Suprapubic skin (tissue), 4 donors: ENCODE measurements around the gene MCF2L. TPM values are rescaled to one million over a fixed set of nuclear protein-coding genes. Genes with fewer than 3 reads are reported as not detected.

Experiments used
- DNase-seq, 2 donors: peaks; one replicate each; pipeline ENCODE4 v3.0.0-alpha.2; 2019; ENCODE audit warnings: low spot score in 2 of 2
- H3K27ac ChIP-seq: fragments of 200-600 bp; sonication (generic); one replicate; pipeline ENCODE4 v1.5.1; 2019
- H3K27me3 ChIP-seq: fragments of 200-600 bp; sonication (generic); one replicate; pipeline ENCODE4 v1.5.1; 2019
- H3K36me3 ChIP-seq: fragments of 200-600 bp; sonication (generic); one replicate; pipeline ENCODE4 v1.5.1; 2019
- H3K4me1 ChIP-seq: fragments of 200-600 bp; sonication (generic); one replicate; pipeline ENCODE4 v1.5.1; 2019
- H3K4me3 ChIP-seq: fragments of 200-600 bp; sonication (generic); one replicate; pipeline ENCODE4 v1.5.1; 2019; ENCODE audit warnings: mild to moderate bottlenecking
- H3K9me3 ChIP-seq: fragments of 200-600 bp; sonication (generic); one replicate; pipeline ENCODE4 v1.5.1; 2019
- EP300 ChIP-seq: sonication (generic); formaldehyde crosslinking; IDR thresholded peaks from one replicate; pipeline ENCODE4 v1.6.1; 2017; ENCODE audit warnings: antibody characterized with exemption
- POLR2A ChIP-seq, 2 donors: fragments of 450-650 bp; IDR thresholded peaks; one replicate each; pipeline ENCODE4 v1.6.1; 2017; ENCODE audit warnings: antibody characterized with exemption in 2 of 2, mild to moderate bottlenecking in 2 of 2, moderate library complexity in 2 of 2
- POLR2AphosphoS5 ChIP-seq, 3 donors: sonication (generic); formaldehyde crosslinking; IDR thresholded peaks; one replicate each; pipeline ENCODE4 v1.6.1; 2017; ENCODE audit warnings: antibody characterized with exemption in 3 of 3
- WGBS: methylation state at CpG from one replicate; pipeline ENCODE4 v1.1.5; 2018; 5-methylcytosine and 5-hydroxymethylcytosine counted together
- total RNA-seq, 4 donors: library from RNA; depleted of rRNA; stranded (reverse); fragments of >200 nt; gene quantifications; one replicate each; pipeline ENCODE4 v1.1.0, GENCODE V29; 2016
- TF ChIP-seq, protein P1 (sequence below), 2 donors: fragments of 200-600 bp in 1 of 2; fragments of 450-650 bp in 1 of 2; sonication (generic) in 1 of 2; IDR thresholded peaks; one replicate each; pipeline ENCODE4 v1.5.1; 2016 to 2019; ENCODE audit warnings: antibody characterized with exemption in 2 of 2, mild to moderate bottlenecking in 1 of 2, moderate library complexity in 1 of 2

Gene MCF2L
- total RNA-seq, 4 donors from 2014 or later: 25.4 to 144 (median 50.0) TPM

DNA sequence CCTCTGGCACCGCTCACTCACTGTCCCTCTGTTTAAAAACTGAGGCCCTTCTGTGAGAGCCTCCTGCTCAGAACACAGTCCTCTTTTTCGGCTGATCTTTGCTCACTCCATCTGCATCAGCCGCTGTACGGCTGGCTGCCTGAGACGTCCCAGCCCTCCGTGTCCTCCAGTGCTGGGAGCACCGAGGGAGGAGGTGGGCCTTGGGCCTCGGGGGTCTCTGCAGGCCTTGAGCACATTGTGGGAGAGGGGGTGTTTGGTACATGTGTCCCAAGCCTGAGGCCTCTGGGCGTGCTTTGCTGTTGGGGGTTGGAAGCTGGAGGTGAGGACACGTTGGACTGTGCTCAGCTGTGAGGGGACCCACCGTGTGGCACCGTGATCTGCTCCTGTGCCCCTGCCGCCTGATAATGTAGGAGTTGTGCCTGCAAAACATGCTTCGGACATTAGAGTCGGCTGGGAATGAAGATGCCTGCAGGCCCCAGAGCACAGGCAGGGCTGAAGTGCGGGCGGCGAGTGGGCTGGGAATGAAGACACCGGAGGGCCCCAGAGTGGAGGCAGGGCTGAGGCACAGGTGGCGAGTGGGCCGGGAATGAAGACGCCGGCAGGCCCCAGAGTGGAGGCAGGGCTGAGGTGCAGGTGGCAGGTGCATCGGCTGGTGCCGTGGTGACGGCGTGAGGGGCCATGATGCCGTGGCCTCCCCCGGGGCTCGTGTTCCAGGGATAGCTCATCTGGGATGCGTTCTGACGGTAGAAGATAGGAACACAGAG is 30.6 kb downstream of the MCF2L start:
- TF ChIP-seq EP300 (no peak), POLR2AphosphoS5 (IDR thresholded peaks at IDR 0.05) (no peak)
- TF ChIP-seq, protein P1, sequence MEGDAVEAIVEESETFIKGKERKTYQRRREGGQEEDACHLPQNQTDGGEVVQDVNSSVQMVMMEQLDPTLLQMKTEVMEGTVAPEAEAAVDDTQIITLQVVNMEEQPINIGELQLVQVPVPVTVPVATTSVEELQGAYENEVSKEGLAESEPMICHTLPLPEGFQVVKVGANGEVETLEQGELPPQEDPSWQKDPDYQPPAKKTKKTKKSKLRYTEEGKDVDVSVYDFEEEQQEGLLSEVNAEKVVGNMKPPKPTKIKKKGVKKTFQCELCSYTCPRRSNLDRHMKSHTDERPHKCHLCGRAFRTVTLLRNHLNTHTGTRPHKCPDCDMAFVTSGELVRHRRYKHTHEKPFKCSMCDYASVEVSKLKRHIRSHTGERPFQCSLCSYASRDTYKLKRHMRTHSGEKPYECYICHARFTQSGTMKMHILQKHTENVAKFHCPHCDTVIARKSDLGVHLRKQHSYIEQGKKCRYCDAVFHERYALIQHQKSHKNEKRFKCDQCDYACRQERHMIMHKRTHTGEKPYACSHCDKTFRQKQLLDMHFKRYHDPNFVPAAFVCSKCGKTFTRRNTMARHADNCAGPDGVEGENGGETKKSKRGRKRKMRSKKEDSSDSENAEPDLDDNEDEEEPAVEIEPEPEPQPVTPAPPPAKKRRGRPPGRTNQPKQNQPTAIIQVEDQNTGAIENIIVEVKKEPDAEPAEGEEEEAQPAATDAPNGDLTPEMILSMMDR (IDR thresholded peaks at IDR 0.05): no peak
- no peak for DNase-seq
- Histone ChIP-seq H3K4me3 (no peak overlapping the region), H3K27ac (no peak overlapping the region), H3K27me3 (peaks cover 21% of the 10 kb centered on the region), H3K9me3 (no peaks in the 10 kb centered on the region), H3K36me3 (no peaks in the 10 kb centered on the region), H3K4me1 (peaks cover 58% of the 10 kb centered on the region)
- WGBS: 89% methylated on average over 24 of the region's 32 CpGs

DNA sequence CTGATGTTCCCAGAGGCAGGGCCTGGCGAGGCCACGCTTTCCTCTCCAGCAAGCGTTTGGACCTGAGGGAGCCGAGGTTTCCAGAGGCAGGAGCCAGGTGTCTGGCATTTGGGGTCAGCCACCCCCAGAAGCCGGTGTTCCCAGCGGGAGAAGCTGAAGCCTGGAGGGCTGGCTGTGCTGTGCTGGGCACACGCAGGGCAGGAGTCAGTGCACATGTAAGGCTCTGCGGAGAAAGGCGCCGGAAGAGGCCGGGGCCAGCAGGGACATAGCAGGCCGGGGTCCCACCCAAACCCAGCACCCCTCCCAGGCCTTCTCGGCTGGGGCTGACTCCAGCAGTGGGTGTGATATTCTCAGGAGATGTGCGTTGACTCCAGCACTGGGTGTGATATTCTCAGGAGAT is 31.6 kb downstream of the MCF2L start:
- Histone ChIP-seq H3K36me3 (no peaks in the 10 kb centered on the region), H3K9me3 (no peaks in the 10 kb centered on the region), H3K4me1 (peaks cover 48% of the 10 kb centered on the region), H3K27me3 (peaks cover 16% of the 10 kb centered on the region), H3K4me3 (no peak overlapping the region), H3K27ac (no peak overlapping the region)
- DNase-seq: no peak
- no peak for TF ChIP-seq POLR2AphosphoS5 (IDR thresholded peaks at IDR 0.05)
- TF ChIP-seq, protein P1 (IDR thresholded peaks at IDR 0.05): no peak
- no peak for TF ChIP-seq POLR2A (IDR thresholded peaks at IDR 0.05)
- no peak for TF ChIP-seq EP300
- no CpG with 5 or more reads among the region's 14 CpGs for WGBS

GRCh38 chr13:113001241-113002140 is 32.5 kb downstream of the MCF2L start:
- Histone ChIP-seq H3K27me3 (peaks cover 16% of the 10 kb centered on the region), H3K4me3 (peak overlapping the region; percentile 45), H3K36me3 (no peaks in the 10 kb centered on the region), H3K9me3 (no peaks in the 10 kb centered on the region), H3K4me1 (peaks cover 40% of the 10 kb centered on the region), H3K27ac (no peak overlapping the region)
- DNase-seq: no peak
- TF ChIP-seq POLR2AphosphoS5 (IDR thresholded peaks at IDR 0.05) (no peak), EP300 (no peak), POLR2A (IDR thresholded peaks at IDR 0.05) (no peak)
- TF ChIP-seq, protein P1 (IDR thresholded peaks at IDR 0.05): no peak
- WGBS: 14% methylated on average over 30 of the region's 51 CpGs

DNA sequence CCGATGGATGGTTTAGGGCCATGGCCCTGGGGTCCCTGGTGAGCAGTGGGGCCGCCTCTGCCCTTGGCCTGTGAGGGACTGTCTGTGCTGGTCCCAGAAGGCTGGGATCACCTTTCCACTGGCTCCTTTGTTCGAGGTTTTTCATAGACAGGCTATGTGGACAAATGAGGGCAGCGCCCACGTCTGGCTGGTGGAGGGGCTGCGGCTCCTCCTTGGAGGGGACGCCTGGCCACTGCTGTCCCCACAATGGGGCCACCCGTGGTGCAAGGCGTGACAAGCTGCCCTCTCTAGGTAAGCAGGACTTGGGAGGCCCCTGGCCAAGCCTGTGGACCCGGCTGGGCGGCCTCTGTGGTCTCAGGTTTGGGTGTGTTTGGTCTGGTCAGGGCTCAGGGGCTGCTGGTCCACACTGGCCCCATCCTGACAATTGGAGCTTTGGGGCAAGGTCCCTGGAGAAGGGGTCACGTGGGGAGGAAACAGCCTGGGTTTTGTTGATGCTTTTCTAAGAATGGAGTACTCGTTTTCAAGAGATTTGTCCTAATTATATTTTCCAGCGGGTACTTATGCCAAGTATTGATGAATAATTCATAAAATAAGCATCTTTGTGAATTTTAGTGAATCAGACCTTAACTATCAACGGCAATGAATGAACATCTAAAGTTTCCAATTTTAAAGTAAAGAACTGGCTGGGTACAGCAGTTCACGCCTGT is 33.3 kb downstream of the MCF2L start:
- H3K27me3 ChIP-seq: peaks cover 16% of the 10 kb centered on the region
- peak overlapping the region; percentile 45 for H3K4me3 ChIP-seq
- no peak for DNase-seq
- H3K27ac ChIP-seq: no peak overlapping the region
- TF ChIP-seq POLR2A (IDR thresholded peaks at IDR 0.05): no peak
- TF ChIP-seq, protein P1 (IDR thresholded peaks at IDR 0.05): peak; percentile 9 to 19
- 62% methylated on average over 7 of the region's 16 CpGs for WGBS
- peaks cover 34% of the 10 kb centered on the region for H3K4me1 ChIP-seq
- no peaks in the 10 kb centered on the region for H3K9me3 ChIP-seq
- H3K36me3 ChIP-seq: no peaks in the 10 kb centered on the region
